Activated B cell treated with CpG ODN at 0.5 μM for 24 hours (primary cell): ENCODE results near the gene LRCH4. TPM values are rescaled to one million over a fixed set of nuclear protein-coding genes. Genes with fewer than 3 reads are reported as not detected.

Source experiments
- ATAC-seq: fragments of 200-7000 bp; cut with Tn5 transposase; one replicate; pipeline ENCODE4 v1.10.0; 2021; ENCODE audit warnings: low read depth, mild to moderate bottlenecking, moderate library complexity
- CTCF ChIA-PET: fragments of 350-600 bp; sonication (Branson Sonifier 250); formaldehyde crosslinking; loops from one replicate; lab custom pipeline; 2021; ENCODE audit warnings: antibody characterized with exemption; lab: Charles Lee
- POLR2A ChIA-PET: fragments of 350-600 bp; sonication (Branson Sonifier 250); formaldehyde crosslinking; loops from one replicate; lab custom pipeline; 2021; ENCODE audit warnings: antibody characterized with exemption; lab: Charles Lee
- DNase-seq: peaks from one replicate; pipeline ENCODE4 v3.0.0; 2022
- H3K27ac Mint-ChIP-seq: one replicate; pipeline ENCODE4 v1.8.0; 2020; ENCODE audit warnings: mixed read lengths
- H3K27me3 Mint-ChIP-seq: one replicate; pipeline ENCODE4 v1.8.0; 2021; ENCODE audit warnings: mixed read lengths
- H3K36me3 Mint-ChIP-seq: one replicate; pipeline ENCODE4 v1.8.0; 2021; ENCODE audit warnings: low read depth, mixed read lengths
- H3K4me1 Mint-ChIP-seq: one replicate; pipeline ENCODE4 v1.8.0; 2021; ENCODE audit warnings: mixed read lengths
- H3K4me3 Mint-ChIP-seq: one replicate; pipeline ENCODE4 v1.8.0; 2020; ENCODE audit warnings: mild to moderate bottlenecking, mixed read lengths
- H3K9me3 Mint-ChIP-seq: one replicate; pipeline ENCODE4 v1.8.0; 2020; ENCODE audit warnings: mixed read lengths
- CTCF ChIP-seq: fragments of 200-600 bp; IDR thresholded peaks from one replicate; pipeline ENCODE4 v1.8.0; 2022; ENCODE audit warnings: antibody characterized with exemption, mild to moderate bottlenecking
- intact Hi-C: fragments of 100-400 bp; cut with micrococcal nuclease; formaldehyde crosslinking; loops from one replicate; pipeline ENCODE4 v1.15.1; 2024
- total RNA-seq: library from RNA; stranded (reverse); gene quantifications from 2 replicates; pipeline ENCODE4 v1.2.3, GENCODE V29; 2022

Gene LRCH4
- total RNA-seq, 1 donor from 2014 or later = 174 TPM

GRCh38 chr7:100575746-100576383 lies 10.1 kb downstream of the LRCH4 start:
- no peaks in the 10 kb centered on the region for H3K27me3 Mint-ChIP-seq
- no peak for TF ChIP-seq CTCF
- no peak overlapping the region for H3K27ac Mint-ChIP-seq
- no peak for DNase-seq
- H3K4me1 Mint-ChIP-seq = peaks cover 14% of the 10 kb centered on the region
- CTCF ChIA-PET = no interaction called here
- intact Hi-C loops = no loop called here
- ATAC-seq = no peak
- peaks cover 35% of the 10 kb centered on the region for H3K36me3 Mint-ChIP-seq
- POLR2A ChIA-PET = no interaction called here
- no peak overlapping the region for H3K4me3 Mint-ChIP-seq
- H3K9me3 Mint-ChIP-seq = no peaks in the 10 kb centered on the region

DNA sequence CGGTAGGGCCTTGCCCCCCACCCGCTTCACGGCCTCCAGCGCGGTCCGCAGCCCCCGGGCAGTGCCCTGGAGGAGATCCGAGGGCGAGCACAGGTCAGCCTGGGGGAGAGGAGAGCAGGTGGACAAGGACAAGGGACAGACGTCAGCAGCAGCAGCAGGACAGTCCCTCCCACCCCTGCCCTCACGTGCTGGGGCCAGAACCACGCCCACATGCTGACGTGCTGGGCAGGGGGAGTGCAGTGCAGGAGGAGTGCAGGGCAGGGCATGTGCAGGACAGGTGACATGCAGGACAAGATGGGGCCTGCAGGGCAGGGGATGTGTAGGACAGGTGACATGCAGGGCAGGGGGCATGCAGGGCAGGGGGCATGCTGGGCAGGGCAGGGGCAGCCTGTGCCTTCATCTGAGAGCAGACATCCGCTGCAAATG lies 10.7 kb downstream of the LRCH4 start:
- ChIA-PET CTCF (no interaction called here), POLR2A (no interaction called here)
- H3K4me3 Mint-ChIP-seq = no peak overlapping the region

DNA sequence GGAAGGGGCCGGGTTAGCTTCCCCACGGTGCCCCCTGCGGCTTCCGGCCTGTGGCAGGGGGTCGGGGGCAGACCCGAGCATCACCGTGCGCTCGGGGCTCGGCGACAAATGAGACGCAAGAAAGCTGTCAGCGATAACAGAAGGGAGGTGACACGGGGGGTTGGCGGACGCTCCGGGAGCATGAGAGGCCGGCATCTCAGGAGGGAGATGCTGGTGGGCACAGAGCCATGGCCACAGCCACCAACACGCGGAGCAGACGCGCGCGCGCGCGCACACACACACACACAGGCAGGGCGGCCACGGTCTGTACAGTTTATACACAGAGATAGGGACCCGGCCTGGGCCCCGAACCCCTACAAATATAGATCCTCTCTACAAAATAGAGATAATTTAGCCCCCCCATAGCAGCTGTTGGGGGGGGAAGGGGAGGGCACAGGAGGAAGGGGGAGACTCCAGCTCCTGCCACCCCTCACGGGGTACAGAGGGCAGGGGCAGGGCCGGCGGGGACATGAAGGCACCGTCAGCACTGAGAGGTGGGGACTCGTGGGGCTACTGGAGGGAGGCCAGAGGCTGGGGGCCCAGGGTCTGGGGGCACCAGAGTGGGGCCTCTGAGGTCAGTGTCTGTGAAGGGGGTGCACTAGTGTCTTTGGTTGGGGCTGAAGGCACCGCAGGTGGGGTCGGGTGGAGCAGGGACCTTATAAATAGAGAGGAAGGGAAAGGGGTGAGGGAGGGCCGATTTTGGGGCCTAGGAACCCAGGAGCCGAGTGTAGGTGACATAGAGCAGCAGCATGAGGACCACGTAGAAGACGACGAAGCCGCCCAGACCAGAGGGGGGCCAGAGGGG lies 11.3 kb downstream of the LRCH4 start:
- no peaks in the 10 kb centered on the region for H3K9me3 Mint-ChIP-seq
- no peaks in the 10 kb centered on the region for H3K27me3 Mint-ChIP-seq
- ChIA-PET POLR2A (no interaction called here), CTCF (no interaction called here)
- no peak overlapping the region for H3K27ac Mint-ChIP-seq
- TF ChIP-seq CTCF = no peak
- DNase-seq (no peak), ATAC-seq (no peak)
- H3K4me3 Mint-ChIP-seq = no peak overlapping the region
- H3K36me3 Mint-ChIP-seq = peaks cover 35% of the 10 kb centered on the region
- H3K4me1 Mint-ChIP-seq = peaks cover 19% of the 10 kb centered on the region
- intact Hi-C loops = no loop called here

More for the DNA sequence above, 10.7 kb downstream of the LRCH4 start:
- intact Hi-C loops = no loop called here
- H3K27ac Mint-ChIP-seq = no peak overlapping the region
- peaks cover 35% of the 10 kb centered on the region for H3K36me3 Mint-ChIP-seq
- ATAC-seq (no peak), DNase-seq (no peak)
- TF ChIP-seq CTCF = no peak
- peaks cover 18% of the 10 kb centered on the region for H3K4me1 Mint-ChIP-seq
- H3K9me3 Mint-ChIP-seq = no peaks in the 10 kb centered on the region
- H3K27me3 Mint-ChIP-seq = no peaks in the 10 kb centered on the region

GRCh38 chr7:100573691-100574361 lies 12.1 kb downstream of the LRCH4 start, which contains the start of gene SAP25:
Gene SAP25 (minus strand): TSS chr7:100573900. CDS start chr7:100573742, 158 bp downstream.
- intact Hi-C loops = no loop called here
- Mint-ChIP-seq H3K4me1 (peaks cover 27% of the 10 kb centered on the region), H3K27ac (no peak within 1 kb of the TSS), H3K4me3 (no peak within 1 kb of the TSS), H3K36me3 (peaks cover 35% of the 10 kb centered on the region), H3K9me3 (no peaks in the 10 kb centered on the region), H3K27me3 (no peaks in the 10 kb centered on the region)
- DNase-seq = no peak
- no peak for ATAC-seq
- no peak for TF ChIP-seq CTCF
- ChIA-PET CTCF (no interaction called here), POLR2A (interaction anchor here (0.5 kb wide), 1 partner anchor 19 kb away, joined by 5 read pairs; no protein-coding TSS in a partner anchor)
